ENCODE data around the gene GSG1L.

Gene GSG1L

GRCh38 chr16:28062847-28063521 lies 530 bp downstream of the GSG1L start:
- no peak for DNase-seq (ENCODE audit: low read depth in 2 of 2)

GRCh38 chr16:28062261-28062846 lies 1.2 kb downstream of the GSG1L start:
- DNase-seq (ENCODE audit: low read depth in 2 of 2), result no peak

- DNase-seq (ENCODE audit: low read depth in 2 of 2), result no peak
Observed at GRCh38 chr16:28061352-28062101, 2.0 kb downstream of the GSG1L start.

- DNase-seq (ENCODE audit: low read depth in 2 of 2), result no peak
Observed at GRCh38 chr16:28059841-28060575, 3.5 kb downstream of the GSG1L start.

GRCh38 chr16:28058839-28059589 lies 4.5 kb downstream of the GSG1L start:
- no peak for DNase-seq (ENCODE audit: low read depth in 2 of 2)

- DNase-seq (ENCODE audit: low read depth in 2 of 2), result no peak
Observed at GRCh38 chr16:28057949-28058348, 5.6 kb downstream of the GSG1L start.

GRCh38 chr16:28053461-28053860 lies 10.1 kb downstream of the GSG1L start:
- DNase-seq (ENCODE audit: low read depth in 2 of 2), result no peak

- DNase-seq (ENCODE audit: low read depth in 2 of 2), result no peak
Observed at GRCh38 chr16:28052274-28053128, 11.0 kb downstream of the GSG1L start.

- no peak for DNase-seq (ENCODE audit: low read depth in 2 of 2)
Observed at GRCh38 chr16:28051486-28051885, 12.0 kb downstream of the GSG1L start.

- DNase-seq (ENCODE audit: low read depth in 2 of 2), result no peak
Observed at GRCh38 chr16:28042811-28043210, 20.7 kb downstream of the GSG1L start.

GRCh38 chr16:28041615-28042014 lies 21.9 kb downstream of the GSG1L start:
- no peak for DNase-seq (ENCODE audit: low read depth in 2 of 2)

- no peak for DNase-seq (ENCODE audit: low read depth in 2 of 2)
Observed at GRCh38 chr16:28040039-28040438, 23.5 kb downstream of the GSG1L start.

GRCh38 chr16:28039493-28039892 lies 24.0 kb downstream of the GSG1L start:
- DNase-seq (ENCODE audit: low read depth in 2 of 2), result no peak

GRCh38 chr16:28038409-28038808 lies 25.1 kb downstream of the GSG1L start:
- DNase-seq (ENCODE audit: low read depth in 2 of 2), result no peak

- no peak for DNase-seq (ENCODE audit: low read depth in 2 of 2)
Observed at GRCh38 chr16:28035866-28036393, 27.6 kb downstream of the GSG1L start.

GRCh38 chr16:28033870-28034269 lies 29.6 kb downstream of the GSG1L start:
- no peak for DNase-seq (ENCODE audit: low read depth in 2 of 2)

- DNase-seq (ENCODE audit: low read depth in 2 of 2), result no peak
Observed at GRCh38 chr16:28029387-28030002, 34.0 kb downstream of the GSG1L start.

GRCh38 chr16:28027055-28027454 lies 36.5 kb downstream of the GSG1L start:
- no peak for DNase-seq (ENCODE audit: low read depth in 2 of 2)

- no peak for DNase-seq (ENCODE audit: low read depth in 2 of 2)
Observed at GRCh38 chr16:28025631-28026030, 37.9 kb downstream of the GSG1L start.

- no peak for DNase-seq (ENCODE audit: low read depth in 2 of 2)
Observed at GRCh38 chr16:28019218-28019617, 44.3 kb downstream of the GSG1L start.

Measured in activated CD4-positive, alpha-beta T cell treated with anti-CD3 and anti-CD28 coated beads for 24 hours (primary cell).